NCI-H2196 treated with DMSO at 0.1 percent for 48 hours (cell line): ENCODE data around the gene COLQ.
A peak's percentile ranks its signal among the peaks of the same experiment; 100 is the strongest.

Experiments
- DNase-seq: peaks from one replicate; lab custom pipeline; 2025; ENCODE audit not compliant: unreplicated experiment; lab: John Stamatoyannopoulos, UW

Gene COLQ

DNA sequence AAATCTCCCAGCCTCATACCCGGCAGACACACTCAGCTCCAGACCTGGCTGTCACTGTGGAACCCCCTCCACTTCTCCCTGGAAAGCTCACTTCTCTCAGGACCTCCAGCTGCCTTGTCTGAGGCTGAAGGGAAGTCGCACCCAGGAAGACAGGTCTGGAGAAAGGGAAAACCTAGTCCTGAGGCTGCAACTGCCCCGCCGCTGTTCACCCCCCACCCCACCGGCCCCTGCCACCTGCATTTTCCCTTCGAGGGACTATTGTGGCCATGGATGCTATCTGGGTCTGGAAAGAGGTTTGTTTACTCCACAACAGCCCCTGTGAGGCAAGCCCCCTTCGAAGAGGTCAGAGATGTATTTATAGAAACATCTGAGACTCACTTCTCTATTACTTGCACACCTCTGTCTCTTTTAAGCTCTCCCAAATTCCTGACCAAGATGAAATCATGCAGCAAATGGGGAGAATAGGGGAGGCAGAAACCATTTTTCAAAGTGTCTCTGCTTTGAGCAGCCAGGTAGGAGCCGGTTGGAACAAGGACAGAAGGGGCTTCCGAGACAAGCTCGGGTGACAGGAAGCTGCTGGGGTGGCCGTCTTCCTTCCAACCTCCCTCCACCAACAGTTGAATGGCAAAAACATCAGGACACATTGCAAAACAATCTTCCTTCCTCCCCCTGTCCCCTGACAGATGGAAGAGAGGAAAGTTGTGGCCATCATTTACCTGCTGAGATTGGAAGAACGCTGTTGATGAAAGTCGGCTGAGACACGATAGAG lies 518 bp downstream of the COLQ start:
- no peak for DNase-seq

DNA sequence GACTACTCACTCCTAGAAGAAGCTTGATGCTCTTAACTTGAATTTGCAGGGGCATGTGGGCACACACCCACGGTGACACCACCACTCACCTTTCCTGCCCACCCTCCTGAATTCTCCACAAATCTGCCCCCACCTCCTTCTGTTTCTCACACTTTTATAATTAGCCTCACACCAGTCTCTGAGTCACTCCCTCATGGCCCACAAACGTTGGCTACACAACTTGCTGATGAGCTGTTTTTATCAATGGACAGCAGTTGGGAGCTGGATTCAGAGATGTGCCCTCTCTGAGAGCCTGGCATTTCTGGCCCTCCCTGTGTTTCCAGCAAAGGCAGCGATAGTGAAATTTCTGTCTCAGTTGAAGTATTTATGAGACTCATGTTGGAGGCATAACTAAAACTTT lies 1.3 kb downstream of the COLQ start:
- DNase-seq: no peak

- DNase-seq: no peak
These were observed 2.4 kb downstream of the COLQ start for GRCh38 chr3:15519096-15519495.

DNA sequence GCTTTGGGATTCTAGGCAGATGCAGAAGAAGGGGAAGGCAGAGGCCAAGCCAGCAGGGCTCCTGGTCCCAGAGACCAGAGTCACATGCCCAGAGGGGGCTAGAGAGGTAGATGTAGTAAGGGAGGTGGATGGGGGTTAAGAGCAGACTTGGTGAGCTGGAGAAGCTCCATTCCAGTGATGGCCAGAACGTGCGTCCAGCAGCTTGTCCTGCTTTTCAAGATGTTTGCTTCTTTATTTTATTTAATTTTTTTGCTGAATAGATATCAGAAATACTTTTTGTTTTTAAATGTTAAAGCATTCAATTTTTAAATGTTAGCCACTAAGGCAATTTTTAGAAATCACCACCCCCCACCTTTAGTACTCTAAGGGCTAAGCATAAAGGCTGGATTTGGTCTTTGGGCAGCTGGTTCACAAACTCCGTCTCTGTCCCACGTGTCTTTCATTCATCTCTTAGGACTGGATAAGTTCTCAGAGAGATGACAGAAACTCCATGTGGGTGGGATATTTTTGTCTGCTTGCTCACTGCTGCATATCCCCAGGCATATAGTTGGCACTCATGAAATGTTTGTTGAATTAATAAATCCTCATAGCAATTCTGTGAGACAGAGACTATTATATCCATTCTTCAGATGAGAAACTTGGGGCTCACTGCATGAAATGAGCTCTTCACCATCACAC lies 6.7 kb downstream of the COLQ start:
- DNase-seq: no peak

GRCh38 chr3:15513810-15514662 lies 7.5 kb downstream of the COLQ start:
- no peak for DNase-seq

DNA sequence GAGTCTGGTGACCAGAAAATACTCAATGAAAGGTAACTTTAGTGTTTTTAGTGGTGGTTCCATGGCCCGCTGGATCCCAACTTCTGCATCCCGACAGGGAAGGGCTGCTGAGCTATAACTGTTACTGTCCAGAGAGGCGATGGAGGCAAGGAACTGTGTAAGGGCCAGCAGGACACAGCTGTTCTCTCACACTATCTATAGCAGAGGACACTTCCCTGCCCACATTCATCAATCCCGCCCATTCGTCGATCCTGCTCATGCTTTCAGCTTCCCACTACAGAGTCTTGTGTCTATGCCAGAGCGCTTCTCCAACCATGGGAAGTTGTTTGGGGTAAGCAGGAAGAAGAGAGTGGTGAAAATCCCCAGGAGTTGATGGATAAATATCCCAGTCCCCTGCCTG lies 8.4 kb downstream of the COLQ start:
- DNase-seq: no peak

DNA sequence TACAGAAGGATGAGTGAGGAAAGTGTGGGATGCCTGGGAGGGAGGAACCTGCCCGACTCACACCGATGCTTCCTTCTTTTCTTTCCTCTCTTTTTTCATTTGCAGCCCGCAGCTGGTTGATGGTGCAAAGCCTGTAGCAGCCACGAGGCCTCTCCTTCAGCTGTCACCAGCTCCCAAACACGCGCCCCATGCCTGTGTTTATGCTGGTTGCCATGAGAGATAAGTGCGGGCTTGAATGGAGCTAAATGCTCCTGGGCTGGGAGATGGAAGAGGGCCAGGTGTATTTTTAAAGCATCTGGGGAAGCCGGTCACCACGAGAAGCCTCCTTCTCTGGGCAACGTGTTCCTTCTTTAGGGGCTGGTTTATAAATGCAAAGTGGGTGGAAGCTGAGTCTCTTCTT lies 9.3 kb downstream of the COLQ start:
- DNase-seq: peak; percentile 13

DNA sequence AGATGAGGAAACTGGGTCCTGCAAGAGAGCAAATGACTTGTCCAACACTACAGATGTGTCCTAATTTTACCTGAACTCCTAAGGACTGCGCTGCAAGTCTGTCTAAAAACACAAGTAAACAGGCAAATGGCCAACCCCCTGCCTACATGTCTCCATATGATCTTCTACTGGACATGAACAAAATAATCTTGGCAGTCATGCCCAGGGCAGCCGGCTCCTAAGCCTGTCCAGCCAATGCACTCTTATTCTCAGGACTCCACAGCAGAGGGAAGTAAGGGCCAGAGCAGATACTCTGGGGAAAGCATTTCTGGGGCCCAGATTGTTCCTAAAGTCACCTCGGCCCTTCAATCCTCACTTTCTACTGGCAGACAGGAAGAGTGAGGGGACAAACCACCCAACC lies 10.3 kb downstream of the COLQ start:
- DNase-seq: no peak

GRCh38 chr3:15510493-15510892 lies 11.0 kb downstream of the COLQ start:
- no peak for DNase-seq

GRCh38 chr3:15506571-15506970 lies 14.9 kb downstream of the COLQ start:
- no peak for DNase-seq

DNA sequence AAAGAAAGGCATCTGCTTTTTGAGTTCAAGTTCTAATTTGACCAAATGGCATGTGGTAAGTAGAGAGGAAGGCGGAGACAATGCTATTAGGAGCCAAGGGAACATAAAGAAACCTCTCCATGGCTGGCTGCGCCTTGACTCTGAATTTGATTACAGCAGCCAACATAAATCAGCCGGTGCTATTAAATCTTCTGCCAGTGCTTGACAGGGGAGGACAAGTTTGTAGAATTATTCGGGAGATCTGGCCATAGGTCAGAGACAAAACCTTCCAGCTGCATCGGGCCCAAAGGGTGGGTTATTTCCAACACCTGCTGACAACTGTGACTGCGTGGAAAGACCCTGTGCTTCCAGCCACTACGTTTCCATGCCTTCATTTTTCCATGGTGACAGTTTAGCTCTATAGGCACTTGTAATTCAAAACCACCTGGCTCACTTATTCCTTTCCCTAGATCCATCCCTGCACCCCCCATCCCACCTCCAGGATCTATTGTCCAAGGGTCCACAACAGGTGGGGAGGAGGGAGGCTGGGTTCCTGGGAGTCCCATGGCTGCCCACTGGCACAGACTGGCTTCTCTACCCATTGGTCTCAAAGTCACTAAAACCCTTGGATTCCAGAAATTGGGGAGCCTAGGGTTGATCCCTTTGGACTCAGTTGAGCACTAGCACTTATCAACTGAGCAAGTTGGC lies 15.9 kb downstream of the COLQ start:
- no peak for DNase-seq

- no peak for DNase-seq
These were observed 18.9 kb downstream of the COLQ start for GRCh38 chr3:15502616-15503015.

DNA sequence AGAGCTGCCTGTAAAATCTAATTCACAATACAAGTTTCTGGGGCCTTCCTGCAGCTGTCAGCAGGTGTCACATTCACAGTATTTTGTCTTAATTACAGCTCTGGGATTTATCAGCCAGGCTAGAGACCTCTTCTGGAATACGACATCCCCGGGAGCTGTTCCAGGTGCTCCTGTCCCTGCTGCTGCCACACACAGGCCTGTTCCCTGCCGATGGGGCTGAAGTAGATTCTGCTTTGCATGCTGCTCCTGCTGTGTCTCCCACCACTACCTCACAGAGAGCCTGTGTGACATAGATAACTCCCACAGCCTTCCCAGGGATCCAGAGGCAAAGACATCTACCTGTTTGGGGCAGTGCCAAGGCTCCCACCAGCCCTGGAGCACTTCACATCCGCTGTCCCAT lies 20.4 kb downstream of the COLQ start:
- DNase-seq: no peak

GRCh38 chr3:15500107-15500724 lies 21.3 kb downstream of the COLQ start:
- DNase-seq: no peak

GRCh38 chr3:15499536-15499935 lies 22.0 kb downstream of the COLQ start:
- no peak for DNase-seq

DNA sequence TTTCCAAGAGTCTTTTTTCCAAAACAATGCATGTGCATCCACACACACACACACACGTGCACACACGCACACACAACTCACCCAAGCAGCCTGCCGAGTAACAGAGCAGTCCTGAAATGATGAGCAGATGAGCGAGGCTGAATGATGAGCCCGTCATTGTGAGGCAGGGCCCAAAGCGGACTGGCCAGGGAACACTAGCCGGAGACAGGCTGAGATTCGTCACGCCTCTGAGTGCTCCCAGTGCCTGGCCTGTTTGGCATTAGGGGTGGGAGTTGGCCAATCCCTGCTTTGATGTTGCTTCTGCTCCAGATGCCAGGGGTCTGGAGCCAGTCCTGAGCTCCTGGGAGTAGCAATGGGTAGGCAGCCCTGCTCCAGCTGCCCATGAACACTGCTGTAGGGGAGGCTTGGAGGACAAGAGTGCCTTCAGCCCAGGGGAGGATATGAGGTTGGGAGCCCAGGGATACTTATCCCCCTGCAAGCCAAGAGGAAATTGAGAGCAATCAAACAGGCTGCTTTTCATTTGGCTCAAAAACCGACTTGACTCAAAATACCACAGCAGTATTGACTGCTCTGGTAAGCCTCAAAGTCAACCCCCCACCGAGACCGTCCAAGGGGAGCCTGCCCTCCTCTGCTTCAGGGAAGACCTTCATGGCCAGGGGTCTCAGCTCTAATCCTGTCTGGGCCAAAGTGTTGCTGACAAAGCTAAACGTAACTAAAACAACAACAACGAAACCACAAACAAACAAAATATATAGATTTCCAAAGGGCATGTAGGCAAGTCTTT lies 22.9 kb downstream of the COLQ start:
- DNase-seq: no peak

DNA sequence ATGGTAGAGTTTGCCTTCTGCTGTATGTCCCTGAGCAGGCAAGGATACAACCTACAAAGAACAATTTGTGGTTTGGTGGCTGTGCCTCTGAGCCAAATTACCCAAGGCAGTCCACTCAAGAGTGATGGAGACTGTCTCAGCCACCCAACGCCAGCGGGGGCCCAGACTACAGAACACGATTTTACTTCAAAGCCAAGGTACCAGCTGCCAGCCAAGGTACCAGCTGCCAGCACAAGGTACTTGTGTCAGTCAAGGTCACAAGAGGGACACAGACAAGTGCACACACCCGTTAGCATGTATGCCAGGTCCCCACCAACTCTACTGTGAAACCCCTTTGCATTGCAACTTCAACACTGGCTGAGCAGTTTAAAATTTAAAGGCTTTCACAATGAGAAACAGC lies 23.5 kb downstream of the COLQ start:
- DNase-seq: no peak

GRCh38 chr3:15496341-15496664 lies 25.2 kb downstream of the COLQ start:
- no peak for DNase-seq

DNA sequence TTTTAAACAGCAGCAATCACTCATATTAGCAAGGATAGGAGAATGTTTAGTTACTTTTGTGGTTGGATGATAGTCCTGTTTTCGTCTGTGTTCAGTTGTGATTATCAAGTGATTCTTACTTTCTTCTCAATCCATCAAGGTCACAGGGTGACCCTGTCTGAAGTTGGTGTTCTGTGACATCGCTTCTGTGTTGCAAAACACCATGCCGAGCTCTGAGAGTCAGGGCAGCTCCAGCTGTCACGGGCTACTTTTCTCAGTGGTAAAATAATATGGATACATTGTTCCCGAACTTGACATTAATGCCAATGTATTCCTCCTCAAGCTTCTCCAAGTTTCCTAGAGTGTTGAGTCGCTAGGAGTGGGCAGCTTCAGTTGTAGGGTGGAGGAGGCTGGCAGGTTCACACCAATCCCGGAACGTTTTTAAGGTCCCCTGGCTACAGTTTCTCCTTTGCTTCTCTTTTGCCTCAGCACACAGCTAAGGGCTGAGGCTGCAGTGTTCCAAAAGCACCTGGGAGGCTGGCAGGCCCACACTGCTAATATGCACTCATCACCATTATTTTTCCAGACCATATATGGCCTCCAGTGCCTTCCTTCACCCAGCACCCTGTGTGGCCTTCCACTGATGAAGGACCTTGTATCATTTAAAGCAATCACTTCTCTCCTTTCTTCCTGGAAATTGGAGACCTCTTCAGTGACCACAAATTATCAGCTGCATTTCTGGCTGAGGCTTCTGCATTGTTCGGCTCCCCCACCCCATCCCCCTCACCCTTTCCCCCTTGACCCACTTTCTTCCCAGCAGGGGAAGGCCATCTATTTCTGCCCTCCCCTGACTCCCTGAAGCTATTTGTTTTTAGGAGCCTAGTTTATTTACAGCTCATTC lies 25.8 kb downstream of the COLQ start:
- peak; percentile 22 for DNase-seq
